VCaP (cell line): ENCODE data around the gene NAAA.

Experiments
- H3K27ac ChIP-seq: fragments of 450-650 bp; 2 replicates; pipeline ENCODE4 v1.5.1; 2017
- TF ChIP-seq, protein P1 (sequence below): fragments of 450-650 bp; conservative IDR thresholded peaks from 2 replicates; pipeline ENCODE4 v1.5.1; 2017; ENCODE audit warnings: mild to moderate bottlenecking, moderate library complexity

NAAA gene

GRCh38 chr4:75930152-75930551, 10.7 kb downstream of the NAAA start:
- TF ChIP-seq, protein P1, sequence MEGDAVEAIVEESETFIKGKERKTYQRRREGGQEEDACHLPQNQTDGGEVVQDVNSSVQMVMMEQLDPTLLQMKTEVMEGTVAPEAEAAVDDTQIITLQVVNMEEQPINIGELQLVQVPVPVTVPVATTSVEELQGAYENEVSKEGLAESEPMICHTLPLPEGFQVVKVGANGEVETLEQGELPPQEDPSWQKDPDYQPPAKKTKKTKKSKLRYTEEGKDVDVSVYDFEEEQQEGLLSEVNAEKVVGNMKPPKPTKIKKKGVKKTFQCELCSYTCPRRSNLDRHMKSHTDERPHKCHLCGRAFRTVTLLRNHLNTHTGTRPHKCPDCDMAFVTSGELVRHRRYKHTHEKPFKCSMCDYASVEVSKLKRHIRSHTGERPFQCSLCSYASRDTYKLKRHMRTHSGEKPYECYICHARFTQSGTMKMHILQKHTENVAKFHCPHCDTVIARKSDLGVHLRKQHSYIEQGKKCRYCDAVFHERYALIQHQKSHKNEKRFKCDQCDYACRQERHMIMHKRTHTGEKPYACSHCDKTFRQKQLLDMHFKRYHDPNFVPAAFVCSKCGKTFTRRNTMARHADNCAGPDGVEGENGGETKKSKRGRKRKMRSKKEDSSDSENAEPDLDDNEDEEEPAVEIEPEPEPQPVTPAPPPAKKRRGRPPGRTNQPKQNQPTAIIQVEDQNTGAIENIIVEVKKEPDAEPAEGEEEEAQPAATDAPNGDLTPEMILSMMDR, result no peak
- no peak overlapping the region for H3K27ac ChIP-seq

- H3K27ac ChIP-seq, result peak overlapping the region; percentile 12; the same call in 1 of the 2 replicates
These were observed 15.9 kb downstream of the NAAA start for GRCh38 chr4:75924916-75925315.

DNA sequence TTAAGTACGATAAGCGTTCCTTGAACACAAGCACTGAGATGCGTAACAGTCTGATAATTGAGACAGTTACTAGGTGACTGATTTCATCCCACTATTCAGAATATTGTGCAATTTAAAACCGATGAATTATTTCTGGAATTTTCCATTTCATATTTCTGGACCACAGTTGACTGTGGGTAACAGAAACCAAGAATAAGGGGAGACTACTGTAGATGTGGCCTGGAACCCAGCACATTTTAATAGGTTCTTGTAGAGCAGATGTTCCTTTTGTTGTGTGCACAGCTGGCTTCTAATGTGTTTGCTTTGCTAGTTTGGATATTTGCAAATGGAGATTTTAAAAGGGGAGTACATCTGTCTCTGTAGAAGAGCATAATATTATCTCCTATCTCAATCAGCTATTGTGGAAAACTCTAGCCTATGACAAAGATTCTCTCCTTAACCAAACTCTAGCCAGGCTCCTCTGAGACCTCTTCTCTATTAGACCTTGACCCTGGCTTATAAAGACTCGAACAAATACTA, 16.4 kb downstream of the NAAA start:
- TF ChIP-seq, protein P1, result no peak
- H3K27ac ChIP-seq, result peak overlapping the region; percentile 12; the same call in 1 of the 2 replicates

- no peak overlapping the region for H3K27ac ChIP-seq
- TF ChIP-seq, protein P1, result no peak
These were observed 18.2 kb downstream of the NAAA start for GRCh38 chr4:75922588-75922987.

DNA sequence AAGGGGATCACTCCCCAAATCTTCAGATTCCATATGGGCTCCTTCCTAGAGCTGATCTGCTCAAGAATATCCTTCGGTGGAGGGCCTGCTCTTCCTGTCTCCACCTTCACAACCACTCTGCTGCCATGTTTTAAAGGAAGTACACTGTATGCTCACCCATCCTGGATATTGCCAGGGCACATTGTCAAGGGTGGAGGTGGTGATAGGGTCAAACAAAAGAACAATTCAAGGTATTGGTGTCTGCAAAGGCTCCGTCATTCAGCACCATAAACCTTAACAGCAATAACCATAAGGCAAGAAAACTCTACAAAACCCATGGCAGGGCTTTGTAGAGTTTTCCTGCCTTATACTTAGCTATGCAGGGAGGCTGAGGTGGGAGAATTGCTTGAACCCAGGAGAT, 18.9 kb downstream of the NAAA start:
- TF ChIP-seq, protein P1, result no peak
- H3K27ac ChIP-seq, result no peak overlapping the region

- TF ChIP-seq, protein P1, result no peak
- peak overlapping the region; percentile 36 for H3K27ac ChIP-seq
These were observed 20.5 kb downstream of the NAAA start for GRCh38 chr4:75920327-75920726.

GRCh38 chr4:75919920-75920319, 20.9 kb downstream of the NAAA start:
- peak overlapping the region; percentile 36 for H3K27ac ChIP-seq
- TF ChIP-seq, protein P1, result no peak

- H3K27ac ChIP-seq, result peak overlapping the region; percentile 62
- TF ChIP-seq, protein P1, result peak; percentile 98
These were observed 24.6 kb downstream of the NAAA start for GRCh38 chr4:75916091-75916661.
